ENCODE results near the gene SMIM34. TPM values are rescaled to one million over a fixed set of nuclear protein-coding genes. Genes with fewer than 3 reads are reported as not detected.
A peak's percentile ranks its signal among the peaks of the same experiment; 100 is the strongest.
"Not testable (repeated sequence)": the region's sequence is repeated elsewhere in the genome, so short reads cannot be mapped to it uniquely, and the experiment has no call there.

SMIM34 gene
- under 1 TPM in 2 of 9 donors, not detected in 7; 0.25 to 0.69 TPM for total RNA-seq
- not detected for polyA plus RNA-seq
- long read RNA-seq, donor 1: 0 reads
- long read RNA-seq, donor 2: 0 reads
- long read RNA-seq, donor 3: 0 reads

GRCh38 chr21:34423805-34424204 is at the start of gene SMIM34:
Gene SMIM34, minus strand, starts transcription at chr21:34423951. Its CDS starts 112 bp downstream, at chr21:34423839.
- H3K36me3 ChIP-seq; H3K27me3 ChIP-seq; H3K27ac ChIP-seq; ATAC-seq; H3K4me3 ChIP-seq; H3K4me1 ChIP-seq; H3K9me3 ChIP-seq; intact Hi-C loops (cut with DNase I); DNase-seq: not testable (repeated sequence)
- no CpG with 5 or more reads among the region's 4 CpGs for WGBS, 4 donors

- H3K9me3 ChIP-seq; DNase-seq; H3K36me3 ChIP-seq; H3K4me1 ChIP-seq; H3K4me3 ChIP-seq; intact Hi-C loops (cut with DNase I); H3K27me3 ChIP-seq; H3K27ac ChIP-seq: not testable (repeated sequence)
- ATAC-seq: peak in 1 of 4 donors; percentile 42
- WGBS, 4 donors: no CpG with 5 or more reads among the region's 3 CpGs
Measured at GRCh38 chr21:34467333-34467732, 43.6 kb upstream of the SMIM34 start.

- ATAC-seq: peak; percentile 56 to 96 (median 92)
- DNase-seq; intact Hi-C loops (cut with DNase I): not testable (repeated sequence)
Measured at GRCh38 chr21:34459426-34459825, 35.7 kb upstream of the SMIM34 start.

GRCh38 chr21:34458266-34458665 is 34.5 kb upstream of the SMIM34 start:
- H3K4me1 ChIP-seq; DNase-seq; ATAC-seq; intact Hi-C loops (cut with DNase I); H3K27ac ChIP-seq; H3K27me3 ChIP-seq; H3K4me3 ChIP-seq; H3K9me3 ChIP-seq; H3K36me3 ChIP-seq: not testable (repeated sequence)
- no CpG with 5 or more reads among the region's 7 CpGs for WGBS, 4 donors

More at GRCh38 chr21:34459426-34459825, 35.7 kb upstream of the SMIM34 start:
- H3K9me3 ChIP-seq, H3K27ac ChIP-seq, H3K36me3 ChIP-seq, H3K27me3 ChIP-seq, H3K4me1 ChIP-seq, H3K4me3 ChIP-seq: not testable (repeated sequence)
- WGBS, 4 donors: no CpG with 5 or more reads among the region's 36 CpGs

GRCh38 chr21:34456180-34456579 is 32.4 kb upstream of the SMIM34 start:
- H3K36me3 ChIP-seq; intact Hi-C loops (cut with DNase I); DNase-seq; H3K27ac ChIP-seq; ATAC-seq; H3K9me3 ChIP-seq; H3K27me3 ChIP-seq; H3K4me3 ChIP-seq; H3K4me1 ChIP-seq: not testable (repeated sequence)
- no CpG with 5 or more reads among the region's 6 CpGs for WGBS, 4 donors

- DNase-seq; H3K36me3 ChIP-seq; H3K4me1 ChIP-seq; H3K27ac ChIP-seq; H3K9me3 ChIP-seq; H3K27me3 ChIP-seq; H3K4me3 ChIP-seq; intact Hi-C loops (cut with DNase I): not testable (repeated sequence)
- WGBS, 4 donors: no CpG with 5 or more reads among the region's 10 CpGs
- peak; percentile 75 to 93 (median 84) for ATAC-seq
Measured at GRCh38 chr21:34455628-34456027, 31.9 kb upstream of the SMIM34 start.

GRCh38 chr21:34447018-34447417 is 23.3 kb upstream of the SMIM34 start:
- intact Hi-C loops (cut with DNase I); H3K36me3 ChIP-seq; H3K4me3 ChIP-seq; H3K27me3 ChIP-seq; H3K9me3 ChIP-seq; DNase-seq; H3K27ac ChIP-seq; H3K4me1 ChIP-seq: not testable (repeated sequence)
- peak; percentile 83 to 88 (median 86) for ATAC-seq
- WGBS, 4 donors: no CpG with 5 or more reads among the region's 8 CpGs

- DNase-seq; H3K4me1 ChIP-seq; H3K36me3 ChIP-seq; H3K4me3 ChIP-seq; H3K9me3 ChIP-seq; intact Hi-C loops (cut with DNase I); H3K27ac ChIP-seq; H3K27me3 ChIP-seq: not testable (repeated sequence)
- WGBS, 4 donors: no CpG with 5 or more reads among the region's 4 CpGs
- ATAC-seq: peak in 1 of 4 donors; percentile 57
Measured at GRCh38 chr21:34443486-34443885, 19.7 kb upstream of the SMIM34 start.

- WGBS, 4 donors: no CpG with 5 or more reads among the region's 5 CpGs
- H3K4me1 ChIP-seq; H3K9me3 ChIP-seq; H3K27me3 ChIP-seq; intact Hi-C loops (cut with DNase I); H3K36me3 ChIP-seq; H3K4me3 ChIP-seq; DNase-seq; H3K27ac ChIP-seq: not testable (repeated sequence)
- ATAC-seq: peak in 3 of 4 donors; percentile 50 to 78 (median 59)
Measured at GRCh38 chr21:34429710-34430109, 6.0 kb upstream of the SMIM34 start.

GRCh38 chr21:34428441-34428840 is 4.7 kb upstream of the SMIM34 start:
- H3K4me1 ChIP-seq; H3K27me3 ChIP-seq; H3K9me3 ChIP-seq; ATAC-seq; H3K4me3 ChIP-seq; H3K36me3 ChIP-seq; H3K27ac ChIP-seq; DNase-seq; intact Hi-C loops (cut with DNase I): not testable (repeated sequence)
- no CpG with 5 or more reads among the region's 6 CpGs for WGBS, 4 donors

- WGBS, 4 donors: no CpG with 5 or more reads among the region's 8 CpGs
- H3K36me3 ChIP-seq; H3K4me3 ChIP-seq; H3K4me1 ChIP-seq; intact Hi-C loops (cut with DNase I); DNase-seq; H3K27me3 ChIP-seq; ATAC-seq; H3K27ac ChIP-seq; H3K9me3 ChIP-seq: not testable (repeated sequence)
Measured at GRCh38 chr21:34427339-34427738, 3.6 kb upstream of the SMIM34 start.

- ATAC-seq; H3K4me3 ChIP-seq; H3K4me1 ChIP-seq; H3K36me3 ChIP-seq; H3K27me3 ChIP-seq; H3K27ac ChIP-seq; H3K9me3 ChIP-seq; DNase-seq; intact Hi-C loops (cut with DNase I): not testable (repeated sequence)
- WGBS, 4 donors: no CpG with 5 or more reads among the region's 5 CpGs
Measured at GRCh38 chr21:34417448-34418077, 6.2 kb downstream of the SMIM34 start.
